B cell (primary cell): ENCODE results near the gene HK2.

ENCODE experiments used
- CTCF ChIP-seq: fragments of 200-600 bp; IDR thresholded peaks from one replicate; pipeline ENCODE4 v1.8.0; 2022; ENCODE audit warnings: antibody characterized with exemption, mild to moderate bottlenecking
- EZH2 ChIP-seq: IDR thresholded peaks from 2 replicates; pipeline ENCODE4 v1.6.1; 2012; ENCODE audit warnings: borderline replicate concordance, low read depth, mild to moderate bottlenecking, moderate library complexity, low read length; ENCODE audit not compliant: insufficient read depth, poor library complexity, severe bottlenecking

GRCh38 chr2:74861531-74861930 is 27.6 kb downstream of the HK2 start:
- TF ChIP-seq CTCF (no peak), EZH2 (no peak)
